SKM-1 treated with dmso at 0.1 percent for 144 hours (cell line): ENCODE data around the gene ATG4A.

Source experiments
- DNase-seq: peaks from one replicate; lab custom pipeline; 2025; ENCODE audit not compliant: unreplicated experiment; lab: John Stamatoyannopoulos, UW

The ATG4A gene

DNA sequence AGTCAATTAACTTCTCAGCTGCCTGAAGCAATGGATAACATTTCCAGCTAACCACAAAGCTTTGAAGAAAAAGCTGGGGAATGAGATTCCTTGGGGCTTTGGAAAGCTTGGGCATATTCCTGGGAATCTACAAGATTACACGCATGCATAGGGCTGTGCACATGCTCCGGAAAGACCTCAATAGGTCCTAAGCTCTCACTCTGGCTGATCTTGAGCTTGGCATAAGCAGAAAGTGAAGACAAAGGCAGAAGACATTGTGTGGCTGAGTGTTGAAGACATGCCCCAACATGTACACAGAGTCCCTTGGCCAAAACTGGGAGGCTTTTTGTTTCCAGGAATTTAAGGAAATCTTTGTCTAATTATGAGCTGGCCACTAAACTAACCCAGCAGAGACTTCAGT is 31.2 kb downstream of the ATG4A start:
- DNase-seq, result no peak

DNA sequence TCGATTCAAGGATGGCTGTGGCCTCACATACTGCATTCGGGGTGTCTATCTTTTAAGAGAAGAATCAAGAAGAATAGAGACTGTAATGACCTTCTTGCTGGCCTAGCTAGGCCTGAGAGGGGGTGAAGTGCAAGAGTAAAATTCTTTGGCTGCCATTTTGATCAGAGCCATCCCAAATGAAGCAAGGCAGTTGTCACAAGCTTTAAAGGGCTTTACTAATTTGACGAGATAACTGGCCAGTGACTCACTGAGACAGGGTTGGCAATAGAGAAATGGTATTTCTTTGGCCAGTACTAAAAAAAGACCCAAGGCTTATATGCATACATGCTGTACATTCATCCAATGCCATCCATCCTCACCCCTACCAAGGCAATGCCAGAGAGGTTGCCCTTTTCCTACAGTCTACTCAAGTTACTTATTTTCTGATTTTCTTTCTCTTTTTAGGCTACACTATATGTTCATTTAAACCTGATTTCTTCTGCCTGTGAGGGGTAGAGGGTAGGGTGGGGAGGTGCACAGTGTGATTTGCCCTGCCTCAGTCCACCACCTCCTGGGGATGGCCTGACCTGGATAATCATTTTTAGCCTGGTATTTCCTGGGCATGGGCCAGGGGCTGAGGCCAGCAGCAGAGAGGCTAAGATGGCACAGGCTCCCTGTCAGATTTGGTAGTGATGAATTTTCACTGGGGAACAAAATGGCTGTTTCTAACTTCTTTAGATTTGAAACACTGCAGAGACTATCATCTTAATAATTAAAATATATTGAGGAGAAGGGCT is 32.2 kb downstream of the ATG4A start:
- DNase-seq, result no peak

DNA sequence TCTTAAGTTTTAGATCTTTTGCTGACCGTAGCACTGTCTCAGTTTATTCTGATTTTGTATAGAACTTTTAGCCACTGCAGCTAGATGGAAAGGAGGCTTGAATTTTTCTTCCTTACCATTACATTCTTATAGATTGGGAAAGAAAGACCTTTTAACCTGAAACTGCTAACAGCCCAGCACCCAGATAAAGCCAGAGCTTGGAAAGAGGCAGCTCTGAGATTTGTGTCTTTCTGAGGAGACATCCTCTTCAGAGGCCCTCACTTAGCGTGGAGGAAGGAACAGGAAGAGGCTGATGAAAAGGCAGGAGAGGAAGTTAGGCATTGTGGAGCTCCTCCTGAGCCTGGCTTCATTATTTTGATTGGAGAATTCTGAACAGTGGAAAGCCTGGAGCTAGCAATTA is 35.1 kb downstream of the ATG4A start:
- no peak for DNase-seq

DNA sequence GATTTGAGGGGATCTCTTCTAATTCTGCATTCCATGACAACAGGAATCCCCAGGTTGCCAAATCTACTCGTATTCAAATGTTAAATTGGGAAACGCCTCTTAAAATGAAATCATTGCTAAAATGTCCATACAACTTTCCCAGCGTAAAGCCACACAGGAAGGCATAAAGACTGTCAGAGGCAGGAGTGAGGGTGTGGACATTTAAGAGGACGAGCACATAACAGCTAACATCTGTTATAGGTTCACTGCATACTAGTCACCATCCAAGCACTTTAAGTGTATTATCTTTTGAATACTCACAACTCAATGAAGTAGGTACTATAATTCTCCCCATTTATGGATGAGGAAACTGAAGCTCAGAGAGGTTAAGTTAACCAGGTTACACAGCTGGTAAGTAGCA is 35.6 kb downstream of the ATG4A start:
- DNase-seq, result no peak

DNA sequence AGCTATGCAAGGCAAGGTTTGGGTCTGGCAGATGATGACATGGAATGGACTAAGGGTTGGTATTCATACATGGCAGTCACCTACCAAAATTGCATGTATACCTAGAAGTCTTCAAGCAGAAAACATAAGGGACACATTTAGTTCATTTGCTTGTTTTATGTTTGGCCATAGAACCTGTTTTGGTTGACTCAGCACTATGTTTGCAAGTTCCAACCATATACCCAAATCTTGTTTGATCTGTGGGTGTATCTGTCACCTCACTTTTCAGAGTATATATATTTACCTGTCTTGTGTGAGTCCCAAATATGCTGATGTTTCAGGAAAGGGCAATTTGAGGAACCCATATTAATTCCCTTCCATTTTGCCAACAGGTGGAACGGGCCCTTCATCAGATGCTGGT is 39.3 kb downstream of the ATG4A start:
- no peak for DNase-seq

DNA sequence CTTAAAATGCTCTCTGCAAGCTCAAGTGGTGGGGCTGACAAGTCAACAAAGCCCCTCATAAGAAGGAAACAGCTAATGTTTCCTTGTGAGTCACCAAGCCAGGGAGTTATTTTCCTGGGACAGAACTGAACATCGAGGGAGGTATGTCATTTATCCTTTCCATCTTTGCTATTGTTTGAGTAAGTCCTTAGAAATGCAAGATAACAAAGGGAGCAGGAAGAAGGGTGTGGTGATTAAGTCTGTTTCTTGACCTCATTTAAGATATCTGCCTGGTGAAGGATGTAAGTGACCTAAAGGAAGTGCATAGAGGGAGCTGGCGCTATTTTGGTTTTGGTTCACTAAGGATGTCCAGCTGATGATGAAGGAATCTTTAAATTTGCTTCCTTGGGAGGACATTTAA is 39.9 kb downstream of the ATG4A start:
- DNase-seq, result no peak

DNA sequence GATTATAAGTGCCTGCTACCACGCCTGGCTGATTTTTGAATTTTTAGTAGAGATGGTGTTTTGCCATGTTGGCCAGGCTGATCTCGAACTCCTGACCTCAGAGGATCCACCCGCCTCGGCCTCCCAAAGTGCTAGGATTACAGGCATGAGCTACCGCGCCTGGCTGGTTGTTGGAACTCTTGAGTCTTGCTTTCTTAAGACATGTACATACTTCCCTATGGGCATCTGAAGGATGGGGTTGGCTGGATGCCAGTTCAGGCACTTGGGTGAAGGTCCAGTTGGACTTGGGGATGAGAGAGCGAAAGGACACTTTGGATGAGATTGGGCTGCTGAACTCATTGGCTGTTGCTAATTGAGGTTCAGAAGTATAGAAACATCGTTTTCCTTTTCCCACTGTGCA is 40.5 kb downstream of the ATG4A start:
- no peak for DNase-seq

DNA sequence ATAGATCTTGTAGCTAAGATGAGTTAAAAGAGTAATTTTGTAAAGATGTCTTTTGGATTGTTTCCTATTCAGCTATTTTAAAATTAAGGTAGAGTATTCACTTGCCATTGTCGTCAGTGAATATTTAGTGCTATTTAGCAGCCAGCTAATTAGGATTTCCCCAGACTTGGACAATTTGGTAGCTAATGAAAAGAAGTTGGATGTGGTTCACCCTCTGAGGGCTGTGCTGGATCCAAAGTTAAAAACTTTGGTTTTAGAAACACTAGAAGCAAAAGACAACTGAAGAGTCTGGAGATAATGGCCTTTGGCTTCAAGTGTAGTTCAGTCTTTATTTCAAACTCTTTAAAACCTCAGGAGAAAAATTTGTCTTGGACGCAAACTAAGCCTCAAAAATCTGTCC is 41.3 kb downstream of the ATG4A start:
- no peak for DNase-seq

DNA sequence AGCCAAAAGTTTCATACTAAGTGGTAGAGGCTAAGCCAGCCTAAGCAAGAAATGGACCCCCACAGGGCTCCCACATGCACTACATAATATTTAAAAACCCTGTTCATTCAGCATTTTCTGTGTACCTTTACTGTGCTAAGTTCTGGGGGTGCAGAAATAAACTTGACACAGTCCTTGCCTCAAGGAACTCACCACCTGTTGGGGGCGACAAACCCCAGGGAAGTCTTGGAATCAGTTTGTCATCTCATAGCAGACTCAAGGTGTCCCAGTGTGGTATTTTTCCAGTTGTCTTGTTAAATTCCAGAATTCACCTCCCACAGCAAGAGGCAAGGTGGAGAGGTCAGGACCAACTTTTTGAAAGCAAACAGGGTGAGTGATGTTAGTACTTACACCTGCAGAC is 43.1 kb downstream of the ATG4A start:
- DNase-seq, result no peak

DNA sequence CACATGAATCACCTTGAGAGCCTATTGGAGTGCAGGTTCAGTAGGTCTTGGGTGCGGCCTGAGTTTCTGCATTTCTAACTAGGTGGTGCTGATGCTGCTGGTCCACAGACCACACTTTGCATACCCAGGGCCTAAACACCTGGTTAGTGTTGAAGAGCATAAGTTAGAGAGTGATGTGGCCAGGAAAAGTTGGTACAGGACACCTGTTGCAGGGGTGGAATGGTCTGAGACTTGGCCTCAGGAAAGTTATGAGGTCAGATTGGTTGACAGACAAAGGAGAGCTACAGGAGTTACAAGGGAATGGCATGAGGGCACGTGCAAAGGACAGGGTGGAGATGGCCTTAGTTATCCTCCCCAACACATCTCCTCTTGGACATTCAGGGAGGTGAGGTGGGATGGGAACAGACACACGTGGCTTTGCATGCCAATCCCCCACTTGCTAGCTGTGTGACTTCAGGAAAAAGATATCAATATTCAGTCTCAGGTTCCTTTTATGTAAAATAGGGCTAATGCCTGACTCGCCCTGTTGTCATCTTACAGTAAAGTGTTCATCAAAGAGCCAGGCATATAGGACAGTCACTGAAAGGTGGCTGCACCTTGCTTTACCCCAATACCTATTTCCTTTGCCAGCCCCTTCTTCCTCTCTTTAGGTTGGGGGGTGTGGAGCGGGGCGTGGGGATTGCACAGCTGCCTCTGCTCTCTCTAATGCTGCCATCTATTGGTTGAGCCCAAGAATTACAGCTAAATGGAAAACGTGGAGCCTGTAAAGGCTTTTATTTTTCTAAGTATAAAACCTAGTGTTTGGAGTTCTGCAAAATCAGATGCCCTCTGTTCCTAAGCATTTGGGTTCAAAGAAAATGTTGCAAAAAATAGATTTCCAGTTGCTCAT is 47.5 kb downstream of the ATG4A start:
- no peak for DNase-seq

DNA sequence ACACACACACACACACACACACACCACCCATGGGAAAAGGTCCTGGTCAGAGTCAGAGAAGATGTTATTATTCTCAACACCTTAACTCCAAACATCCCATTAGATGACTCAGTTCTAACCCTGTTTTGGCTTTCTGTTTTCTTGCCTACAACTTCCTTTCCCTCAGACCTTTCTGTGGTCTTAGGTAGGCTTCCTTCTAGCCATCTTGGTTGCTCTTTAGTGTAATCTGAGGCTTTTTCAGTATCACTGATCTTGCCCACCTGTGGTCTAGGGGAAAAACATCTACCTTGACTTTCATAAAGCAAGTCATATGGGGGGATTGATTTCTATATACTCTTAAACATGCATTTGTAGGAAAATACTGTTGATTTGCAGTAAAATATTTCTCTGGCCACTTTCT is 56.9 kb downstream of the ATG4A start:
- no peak for DNase-seq

DNA sequence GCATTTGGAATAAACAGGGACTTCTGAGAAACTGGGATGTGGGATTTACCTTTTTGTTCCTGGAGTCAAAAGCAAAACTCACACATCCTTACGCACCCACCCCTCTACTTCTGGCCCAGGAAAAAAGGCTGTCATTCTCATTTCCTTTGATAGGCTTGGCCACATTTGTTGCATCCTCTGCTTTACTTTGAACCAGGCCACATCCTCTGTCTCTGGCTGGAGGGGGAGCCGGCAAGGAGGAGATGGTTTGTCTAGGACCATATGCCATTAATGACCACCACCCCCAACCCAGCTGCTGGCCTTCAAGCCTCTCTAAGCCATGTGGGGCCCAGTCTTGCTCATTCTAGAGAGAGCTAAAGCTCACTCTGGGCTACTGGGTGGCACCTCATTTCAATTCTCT is 64.5 kb downstream of the ATG4A start:
- no peak for DNase-seq

DNA sequence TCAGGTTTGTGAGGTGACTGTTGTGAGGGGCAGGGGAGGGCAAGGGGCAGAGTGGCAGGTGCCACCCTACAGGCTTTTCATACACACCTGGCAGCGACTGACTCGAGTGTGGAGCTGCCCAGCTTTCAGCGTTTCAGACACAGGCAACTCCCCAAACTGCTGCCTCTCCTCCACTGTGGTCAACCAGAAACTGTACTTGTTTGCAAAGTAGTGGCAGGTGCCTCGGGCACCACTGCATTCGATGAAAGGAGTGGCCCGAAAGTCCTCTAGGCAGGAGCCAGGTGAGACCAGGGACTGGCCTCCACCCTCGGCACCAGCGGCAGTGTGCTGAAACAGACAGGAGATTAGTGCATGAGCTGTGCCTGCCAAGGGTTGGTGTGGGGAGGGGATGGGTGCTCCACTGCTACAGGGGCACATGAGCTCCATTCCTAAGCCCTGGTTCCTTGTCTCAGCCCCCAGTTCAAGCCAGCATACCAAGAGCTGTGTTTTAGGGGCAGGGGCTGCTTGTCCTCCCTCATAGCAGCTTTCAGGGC is 65.4 kb downstream of the ATG4A start:
- DNase-seq, result no peak

DNA sequence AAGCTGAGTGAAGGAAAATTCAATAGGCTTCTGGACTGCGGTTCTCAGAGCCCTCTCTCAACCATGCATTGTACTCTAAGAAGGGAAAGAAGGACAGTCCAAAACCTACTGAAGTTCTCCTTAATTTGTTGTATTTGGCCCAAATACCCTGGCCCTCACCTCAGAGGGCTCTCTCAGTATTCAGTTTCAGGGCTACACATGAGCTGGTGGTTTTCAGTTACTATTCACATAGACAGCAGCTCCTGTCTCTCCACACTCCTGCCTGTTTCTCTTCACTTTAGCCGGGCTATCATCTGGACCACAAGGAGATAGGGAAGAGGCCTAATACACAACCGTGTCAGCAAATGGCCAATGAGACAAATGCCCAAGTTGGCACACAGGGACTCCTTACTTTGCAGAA is 66.0 kb downstream of the ATG4A start:
- no peak for DNase-seq

DNA sequence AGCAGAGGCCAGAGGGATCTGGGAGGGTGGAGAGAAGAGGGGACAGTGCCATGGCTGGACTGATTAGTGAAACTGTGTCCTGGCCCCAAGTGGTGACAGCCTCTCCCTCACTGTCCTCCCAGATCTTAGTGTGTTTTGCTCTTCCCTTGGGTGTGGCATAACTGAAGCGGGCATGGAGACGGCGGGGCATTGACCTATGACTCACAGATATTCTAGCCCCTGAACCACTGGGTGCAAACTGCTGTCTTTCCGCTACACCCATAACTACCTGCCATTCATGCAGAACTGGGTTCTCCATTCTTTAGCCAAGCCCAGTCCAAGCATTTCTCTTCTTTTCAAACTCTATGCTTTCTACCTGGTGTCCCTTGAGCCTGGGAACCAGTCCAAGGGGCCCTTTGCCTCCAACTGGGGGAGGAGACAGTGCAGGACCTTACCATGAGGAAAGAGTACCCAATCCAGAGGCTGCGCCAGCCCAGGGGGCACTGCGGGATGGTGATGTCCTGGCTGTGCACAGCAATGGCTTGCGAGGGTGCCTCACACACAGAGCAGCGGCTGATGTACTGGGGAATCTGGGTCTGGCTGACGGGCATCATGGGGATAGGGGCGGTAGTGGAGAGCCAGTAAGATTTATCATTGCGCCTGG is 67.6 kb downstream of the ATG4A start:
- DNase-seq, result no peak

DNA sequence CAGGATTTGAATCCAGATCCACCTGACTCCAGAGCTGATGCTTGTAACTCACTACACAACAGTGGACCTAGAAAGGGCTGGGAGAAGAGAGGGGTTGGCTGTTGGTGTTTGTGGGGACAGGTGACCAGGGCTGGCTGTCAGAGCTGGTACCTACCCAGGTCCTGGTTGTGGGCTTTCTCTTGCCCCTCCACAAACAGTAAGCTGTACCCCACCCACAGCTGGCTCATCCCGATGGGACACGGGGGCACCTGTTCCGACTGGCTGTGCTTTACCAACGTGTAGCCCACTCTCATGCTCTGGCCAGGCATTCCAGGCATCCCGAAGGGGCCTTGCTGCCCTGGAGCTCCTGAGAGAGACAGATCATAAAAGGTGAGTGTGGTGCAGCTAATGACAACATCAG is 68.7 kb downstream of the ATG4A start:
- DNase-seq, result no peak

DNA sequence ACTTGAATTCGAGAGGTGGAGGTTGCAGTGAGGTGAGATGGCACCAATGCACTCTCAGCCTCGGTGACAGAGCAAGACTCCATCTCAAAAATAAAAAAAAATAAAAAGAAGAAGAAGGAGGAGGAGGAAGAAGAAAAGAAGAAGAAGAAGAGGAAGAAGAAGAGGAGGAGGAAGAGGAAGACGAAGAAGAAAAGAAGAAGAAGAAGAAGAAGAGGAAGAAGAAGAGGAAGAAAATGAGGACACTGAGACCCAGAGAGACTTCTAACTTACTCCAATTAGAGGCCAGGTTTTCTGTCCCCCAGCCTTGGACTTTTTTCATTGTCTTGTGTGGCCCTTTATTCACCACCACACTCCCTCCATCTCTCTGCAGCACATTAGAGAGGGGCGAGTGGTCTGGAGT is 70.7 kb downstream of the ATG4A start:
- DNase-seq, result no peak

DNA sequence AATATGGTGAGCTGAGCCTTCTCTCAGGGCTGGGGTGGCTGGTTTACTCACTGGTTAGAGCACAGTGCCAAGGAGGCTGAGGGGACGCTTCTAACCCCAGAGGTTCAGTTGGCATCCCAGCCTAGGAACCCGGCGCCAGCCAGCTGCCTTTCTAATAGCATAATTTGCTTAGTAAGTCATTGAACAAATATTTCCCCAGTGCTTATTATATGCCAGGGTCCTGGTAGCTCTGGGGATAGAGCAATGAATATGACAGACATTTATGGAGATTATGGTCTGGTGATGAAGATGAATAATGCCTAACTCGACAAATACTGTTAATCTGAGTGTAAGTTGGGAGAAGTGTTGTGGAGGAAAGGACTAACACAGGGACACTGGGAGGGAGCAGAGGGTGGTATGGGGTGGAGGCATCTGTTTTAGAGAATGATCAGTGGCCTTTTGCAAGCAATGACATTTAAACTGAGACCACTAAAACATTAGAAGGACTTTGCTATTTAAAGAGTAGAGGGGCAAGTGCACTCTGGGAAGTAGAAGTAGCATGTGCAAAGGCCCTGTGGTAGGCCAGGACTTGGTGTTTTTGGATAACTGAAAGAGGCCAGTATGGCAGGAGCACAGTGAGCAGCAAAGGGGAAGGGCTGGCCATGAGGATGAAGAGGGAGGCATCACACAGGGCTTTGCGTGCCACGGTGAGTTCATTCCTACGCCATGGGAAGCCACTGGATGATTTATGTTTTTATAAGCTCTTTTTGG is 71.9 kb downstream of the ATG4A start:
- no peak for DNase-seq

DNA sequence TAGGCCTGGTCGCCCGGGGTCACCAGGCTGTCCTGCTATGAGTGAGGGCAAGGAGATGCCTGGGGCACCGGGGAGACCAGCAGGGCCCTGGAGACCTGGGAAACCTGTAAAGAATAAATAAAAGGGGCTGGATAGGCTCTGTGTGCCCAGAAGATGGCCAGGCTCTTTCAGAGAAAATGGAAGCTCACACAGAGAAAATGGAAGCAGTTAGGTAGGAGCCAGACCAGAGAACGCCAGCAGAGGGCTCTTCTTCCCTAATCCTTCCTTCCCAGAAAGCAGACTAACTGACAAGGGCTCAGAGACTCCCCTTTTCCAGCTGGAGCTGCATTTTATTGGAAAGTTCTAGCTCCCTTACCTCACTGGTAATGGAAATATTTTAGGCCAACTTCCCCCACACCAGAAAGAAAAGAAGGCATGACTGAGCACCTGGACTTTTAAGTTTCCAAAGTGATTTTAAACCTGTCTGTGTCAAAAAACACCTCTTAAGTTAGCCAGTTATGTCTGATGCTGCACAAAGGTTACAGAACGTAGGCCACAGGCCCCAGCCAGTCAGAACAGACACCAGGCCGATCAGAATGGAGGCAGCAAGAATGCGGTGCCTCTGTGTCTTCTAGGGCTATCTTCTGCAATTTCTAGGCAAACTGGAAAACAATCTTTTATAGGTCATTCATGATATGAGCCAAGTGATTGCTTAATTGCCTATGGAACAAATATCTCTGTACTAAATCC is 74.0 kb downstream of the ATG4A start:
- no peak for DNase-seq

DNA sequence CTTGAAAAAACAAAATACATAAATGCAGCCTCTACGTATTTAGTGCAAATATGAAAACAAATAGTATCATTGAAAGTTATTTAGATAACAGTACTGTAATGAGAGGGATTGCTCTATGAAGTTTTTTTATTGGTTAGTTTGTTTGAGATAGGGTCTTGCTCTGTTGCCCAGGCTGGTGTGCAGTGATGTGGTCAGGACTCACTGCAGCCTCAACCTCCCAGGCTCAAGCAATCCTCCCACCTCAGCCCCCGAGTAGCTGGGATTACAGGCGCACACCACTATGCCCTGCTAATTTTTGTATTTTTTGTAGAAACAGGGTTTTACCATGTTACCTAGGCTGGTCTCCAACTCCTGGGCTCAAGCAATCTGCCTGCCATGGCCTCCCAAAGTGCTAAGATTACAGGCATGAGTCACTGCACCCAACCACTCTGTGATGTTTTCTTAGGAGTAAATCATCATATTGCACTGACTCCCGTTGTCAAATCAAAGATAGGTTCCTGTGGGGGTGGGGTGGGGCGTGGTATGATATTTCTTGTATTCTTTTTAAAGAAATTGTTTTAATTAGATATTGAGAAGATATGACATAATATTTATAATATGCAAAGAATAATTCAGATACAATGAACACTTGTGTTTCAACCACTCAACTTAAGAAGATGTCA is 75.8 kb downstream of the ATG4A start:
- no peak for DNase-seq
